ENCODE measurements around the gene WWOX. TPM values are rescaled to one million over a fixed set of nuclear protein-coding genes. Genes with fewer than 3 reads are reported as not detected.

The WWOX gene
- total and polyA plus RNA-seq, 2 of the 4 experiments (the other 2 are of a cell fraction) = 2.7 to 5.4 TPM

Small RNA genes within 50 kb of the gene (microRNA-seq; reads per million reads assigned to microRNA genes)
- gene AC027279.3 (ENCODE audit: insufficient read depth, insufficient read length) = not detected

Small RNA genes within 50 kb of the gene (small RNA-seq; reads per million reads assigned to genes)
- 0 reads per million in 5 experiments for gene AC027279.3

Other genes with a start within 250 kb of the WWOX start
- not detected in 2 replicates for gene CLEC3A, start 77.1 kb upstream of the WWOX start, total RNA-seq (2012; rRNA removed)
- gene CLEC3A, start 77.1 kb upstream of the WWOX start, polyA plus RNA-seq (2012; rRNA removed) = not detected in 2 replicates